ENCODE results near the gene WDR86.

Gene WDR86

GRCh38 chr7:151347200-151347599 is 62.6 kb downstream of the WDR86 start:
- DNase-seq (ENCODE audit: low read depth in 3 of 3), result no peak

- DNase-seq (ENCODE audit: low read depth in 3 of 3), result no peak
Observed at GRCh38 chr7:151346470-151346769, 63.4 kb downstream of the WDR86 start.

- no peak for DNase-seq (ENCODE audit: low read depth in 3 of 3)
Observed at GRCh38 chr7:151345576-151346469, 64.0 kb downstream of the WDR86 start.

GRCh38 chr7:151343516-151343915 is 66.3 kb downstream of the WDR86 start:
- no peak for DNase-seq (ENCODE audit: low read depth in 3 of 3)

GRCh38 chr7:151342811-151343210 is 67.0 kb downstream of the WDR86 start:
- no peak for DNase-seq (ENCODE audit: low read depth in 3 of 3)

- no peak for DNase-seq (ENCODE audit: low read depth in 3 of 3)
Observed at GRCh38 chr7:151342102-151342646, 67.7 kb downstream of the WDR86 start.

GRCh38 chr7:151341357-151342101 is 68.3 kb downstream of the WDR86 start, which contains the start of gene NUB1:
Gene NUB1 (plus strand): TSS chr7:151341812. CDS start chr7:151345350, 3,538 bp downstream.
- peak; percentile 79 to 89 (median 84) for DNase-seq (ENCODE audit: low read depth in 3 of 3)

GRCh38 chr7:151340794-151341356 is 69.0 kb downstream of the WDR86 start:
- no peak for DNase-seq (ENCODE audit: low read depth in 3 of 3)

- DNase-seq (ENCODE audit: low read depth in 3 of 3), result no peak
Observed at GRCh38 chr7:151339651-151340382, 70.0 kb downstream of the WDR86 start.

GRCh38 chr7:151338809-151339208 is 71.0 kb downstream of the WDR86 start:
- DNase-seq (ENCODE audit: low read depth in 3 of 3), result no peak

GRCh38 chr7:151337346-151337745 is 72.5 kb downstream of the WDR86 start:
- no peak for DNase-seq (ENCODE audit: low read depth in 3 of 3)

- no peak for DNase-seq (ENCODE audit: low read depth in 3 of 3)
Observed at GRCh38 chr7:151336027-151336708, 73.7 kb downstream of the WDR86 start.

- DNase-seq (ENCODE audit: low read depth in 3 of 3), result no peak
Observed at GRCh38 chr7:151334628-151335027, 75.2 kb downstream of the WDR86 start.

Measured in stimulated activated CD4-positive, alpha-beta T cell treated with anti-CD3 and anti-CD28 coated beads, TNF-alpha, amount 100 ng/mL, for 24 hours (primary cell).